ENCODE measurements around the gene B3GALT2.
"Not testable (repeated sequence)": the region's sequence is repeated elsewhere in the genome, so short reads cannot be mapped to it uniquely, and the experiment has no call there.

DNA sequence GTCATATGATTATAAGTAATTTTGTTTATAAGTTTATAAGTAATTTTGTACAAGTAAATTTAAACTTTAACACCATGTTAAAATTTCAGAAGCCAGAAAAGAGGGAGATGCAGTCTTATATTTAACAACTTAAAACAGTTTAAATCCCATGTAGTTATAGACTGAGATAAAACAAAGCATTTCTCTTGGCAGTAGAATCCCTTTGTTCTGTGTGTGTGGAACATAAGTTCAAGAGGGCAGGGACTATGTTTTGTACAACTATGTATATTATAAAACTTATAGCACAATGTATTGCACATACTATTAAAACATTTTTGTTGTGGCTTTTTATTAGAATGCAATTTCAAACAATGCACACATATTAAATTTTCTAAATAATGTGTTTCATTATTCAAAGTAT, 44.7 kb upstream of the B3GALT2 start:
- TF ChIP-seq YY1 (IDR thresholded peaks at IDR 0.05; ENCODE audit: borderline replicate concordance in 1 of 3, control insufficient read depth in 1 of 3, extremely low read depth in 1 of 3, insufficient read depth in 3 of 3, insufficient read length in 1 of 3, insufficient replicate concordance in 2 of 3, low read depth in 1 of 3, low read length in 2 of 3); ARNT (IDR thresholded peaks at IDR 0.05): not testable (repeated sequence)
